OCI-LY7 (cell line): ENCODE results near the gene NDRG2. TPM values are rescaled to one million over a fixed set of nuclear protein-coding genes. Genes with fewer than 3 reads are reported as not detected.

Experiments
- BruUV-seq: library from RNA; stranded (reverse); fragments of 400-500 nt; replicated peaks from 2 replicates; lab custom pipeline; 2021; lab: Mats Ljungman, UMichigan
- CTCF ChIA-PET: fragments of 300-600 bp; sonication (Branson Sonifier 250); formaldehyde crosslinking; loops from one replicate; lab custom pipeline; 2022; ENCODE audit warnings: antibody characterized with exemption; ENCODE audit not compliant: unreplicated experiment; lab: Charles Lee
- POLR2A ChIA-PET: fragments of 300-600 bp; sonication (Branson Sonifier 250); formaldehyde crosslinking; loops from one replicate; lab custom pipeline; 2022; ENCODE audit warnings: antibody characterized with exemption; lab: Charles Lee
- DNase-seq: peaks from one replicate; pipeline ENCODE4 v3.0.0-alpha.2; 2015; ENCODE audit warnings: low spot score
- H2AFZ ChIP-seq: fragments of 200-600 bp; sonication (generic), shearing (Covaris generic); 2 replicates; pipeline ENCODE4 v1.6.1; 2014; ENCODE audit warnings: mild to moderate bottlenecking, antibody characterized with exemption, low read length, moderate library complexity
- H3K27ac ChIP-seq: fragments of 200-600 bp; sonication (generic); 2 replicates; pipeline ENCODE4 v1.5.1; 2014; ENCODE audit warnings: mixed run types, low read depth, mild to moderate bottlenecking, moderate library complexity, low read length, inconsistent platforms; ENCODE audit not compliant: poor library complexity, severe bottlenecking
- H3K36me3 ChIP-seq: fragments of 200-600 bp; sonication (generic); 2 replicates; pipeline ENCODE4 v1.6.1; 2014; ENCODE audit warnings: mild to moderate bottlenecking, antibody characterized with exemption, low read length, moderate library complexity, mixed read lengths; ENCODE audit not compliant: insufficient read depth
- H3K4me1 ChIP-seq: fragments of 200-600 bp; sonication (generic); 2 replicates; pipeline ENCODE4 v1.5.1; 2014; ENCODE audit warnings: mild to moderate bottlenecking, low read length; ENCODE audit not compliant: insufficient read depth, poor library complexity, severe bottlenecking
- H3K4me2 ChIP-seq: fragments of 200-600 bp; sonication (generic); 2 replicates; pipeline ENCODE4 v1.6.1; 2014; ENCODE audit warnings: mild to moderate bottlenecking, low read length
- H3K4me3 ChIP-seq: fragments of 200-600 bp; sonication (generic); 2 replicates; pipeline ENCODE4 v1.5.1; 2014; ENCODE audit warnings: mild to moderate bottlenecking, low read depth, low read length; ENCODE audit not compliant: poor library complexity, severe bottlenecking
- H3K79me2 ChIP-seq: fragments of 200-600 bp; sonication (generic); 2 replicates; pipeline ENCODE4 v1.6.1; 2016; ENCODE audit warnings: low read depth, mild to moderate bottlenecking, low read length, moderate library complexity, mixed read lengths; ENCODE audit not compliant: insufficient read depth
- H3K9me2 ChIP-seq: fragments of 200-600 bp; sonication (generic); 2 replicates; pipeline ENCODE4 v1.6.1; 2016; ENCODE audit warnings: mild to moderate bottlenecking, low read length, mixed read lengths; ENCODE audit not compliant: insufficient read depth
- H3K9me3 ChIP-seq: fragments of 200-600 bp; sonication (generic); 2 replicates; pipeline ENCODE4 v1.6.1; 2014; ENCODE audit warnings: mild to moderate bottlenecking, mixed run types, low read length, mixed read lengths
- H4K20me1 ChIP-seq: fragments of 200-600 bp; sonication (generic); 2 replicates; pipeline ENCODE4 v1.6.1; 2014; ENCODE audit warnings: mild to moderate bottlenecking, antibody characterized with exemption, low read length, moderate library complexity, mixed read lengths; ENCODE audit not compliant: insufficient read depth
- EZH2phosphoT487 ChIP-seq: fragments of 200-600 bp; sonication (generic); IDR thresholded peaks from 2 replicates; pipeline ENCODE4 v1.6.1; 2018; ENCODE audit warnings: low read depth, borderline replicate concordance, mild to moderate bottlenecking, mixed run types, antibody characterized with exemption, low read length, moderate library complexity, mixed read lengths
- intact Hi-C: fragments of 100-400 bp; cut with micrococcal nuclease; formaldehyde crosslinking; loops from one replicate; pipeline ENCODE4 v1.10.0; 2022; ENCODE audit not compliant: unreplicated experiment
- total RNA-seq, 2 experiments: library from RNA; depleted of rRNA in 1 of 2; stranded (reverse); fragments of >200 nt in 1 of 2; shearing (Covaris generic) in 1 of 2; gene quantifications; 2 replicates each; pipeline ENCODE4 v1.2.3, GENCODE V29; 2014 to 2022
- TF ChIP-seq, protein P1 (sequence below): fragments of 200-600 bp; sonication (generic); conservative IDR thresholded peaks from 2 replicates; pipeline ENCODE4 v1.5.1; 2014; ENCODE audit warnings: mild to moderate bottlenecking, antibody characterized with exemption, low read length, moderate library complexity, mixed read lengths

The NDRG2 gene
- total RNA-seq, 2 experiments from 2014 or later, result not detected

DNA sequence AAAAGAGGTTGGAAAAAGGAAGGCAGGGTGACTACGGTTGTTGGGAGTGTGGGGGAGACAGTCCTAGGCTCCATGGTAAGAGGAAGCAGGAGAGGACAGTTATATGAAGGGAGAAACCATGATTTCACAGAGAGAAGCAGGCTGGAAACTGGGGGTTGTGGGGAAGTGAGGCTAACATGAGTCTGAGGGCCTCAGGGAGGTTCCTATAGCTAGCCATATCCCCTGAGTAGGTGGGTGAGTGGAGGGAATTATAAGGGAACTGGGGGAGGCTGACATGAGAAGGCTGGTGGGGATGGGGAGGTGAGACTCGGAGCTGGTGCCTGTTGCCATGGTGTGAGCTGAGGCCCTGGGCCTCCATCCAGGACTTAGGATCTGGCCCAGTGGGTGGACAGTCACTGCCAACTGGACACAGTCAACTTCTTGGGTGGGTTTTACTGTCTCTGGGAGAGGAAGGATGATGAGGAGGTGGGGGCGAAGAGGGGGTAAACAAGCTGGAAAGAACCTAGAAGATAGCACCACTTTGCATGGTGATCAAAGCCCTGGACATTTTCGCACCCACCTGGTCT, 8.4 kb upstream of the NDRG2 start:
- Histone ChIP-seq H3K4me1 (no peaks in the 10 kb centered on the region), H4K20me1 (no peaks in the 10 kb centered on the region), H2AFZ (no peak overlapping the region), H3K27ac (no peak overlapping the region), H3K79me2 (no peaks in the 10 kb centered on the region), H3K9me2 (no peaks in the 10 kb centered on the region), H3K4me2 (no peak overlapping the region), H3K4me3 (no peak overlapping the region), H3K9me3 (no peaks in the 10 kb centered on the region), H3K36me3 (no peaks in the 10 kb centered on the region)
- BruUV-seq, result no TSS peak
- POLR2A ChIA-PET, result interaction anchor here (0.6 kb wide), 1 partner anchor 38 kb away, joined by 3 read pairs; no protein-coding TSS in a partner anchor
- no peak for TF ChIP-seq EZH2phosphoT487
- TF ChIP-seq, protein P1, sequence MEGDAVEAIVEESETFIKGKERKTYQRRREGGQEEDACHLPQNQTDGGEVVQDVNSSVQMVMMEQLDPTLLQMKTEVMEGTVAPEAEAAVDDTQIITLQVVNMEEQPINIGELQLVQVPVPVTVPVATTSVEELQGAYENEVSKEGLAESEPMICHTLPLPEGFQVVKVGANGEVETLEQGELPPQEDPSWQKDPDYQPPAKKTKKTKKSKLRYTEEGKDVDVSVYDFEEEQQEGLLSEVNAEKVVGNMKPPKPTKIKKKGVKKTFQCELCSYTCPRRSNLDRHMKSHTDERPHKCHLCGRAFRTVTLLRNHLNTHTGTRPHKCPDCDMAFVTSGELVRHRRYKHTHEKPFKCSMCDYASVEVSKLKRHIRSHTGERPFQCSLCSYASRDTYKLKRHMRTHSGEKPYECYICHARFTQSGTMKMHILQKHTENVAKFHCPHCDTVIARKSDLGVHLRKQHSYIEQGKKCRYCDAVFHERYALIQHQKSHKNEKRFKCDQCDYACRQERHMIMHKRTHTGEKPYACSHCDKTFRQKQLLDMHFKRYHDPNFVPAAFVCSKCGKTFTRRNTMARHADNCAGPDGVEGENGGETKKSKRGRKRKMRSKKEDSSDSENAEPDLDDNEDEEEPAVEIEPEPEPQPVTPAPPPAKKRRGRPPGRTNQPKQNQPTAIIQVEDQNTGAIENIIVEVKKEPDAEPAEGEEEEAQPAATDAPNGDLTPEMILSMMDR, result no peak
- CTCF ChIA-PET, result interaction anchor here (2.2 kb wide), 1 partner anchor 18 kb away, joined by 10 read pairs; no protein-coding TSS in a partner anchor
- intact Hi-C loops, result no loop called here
- DNase-seq, result no peak

DNA sequence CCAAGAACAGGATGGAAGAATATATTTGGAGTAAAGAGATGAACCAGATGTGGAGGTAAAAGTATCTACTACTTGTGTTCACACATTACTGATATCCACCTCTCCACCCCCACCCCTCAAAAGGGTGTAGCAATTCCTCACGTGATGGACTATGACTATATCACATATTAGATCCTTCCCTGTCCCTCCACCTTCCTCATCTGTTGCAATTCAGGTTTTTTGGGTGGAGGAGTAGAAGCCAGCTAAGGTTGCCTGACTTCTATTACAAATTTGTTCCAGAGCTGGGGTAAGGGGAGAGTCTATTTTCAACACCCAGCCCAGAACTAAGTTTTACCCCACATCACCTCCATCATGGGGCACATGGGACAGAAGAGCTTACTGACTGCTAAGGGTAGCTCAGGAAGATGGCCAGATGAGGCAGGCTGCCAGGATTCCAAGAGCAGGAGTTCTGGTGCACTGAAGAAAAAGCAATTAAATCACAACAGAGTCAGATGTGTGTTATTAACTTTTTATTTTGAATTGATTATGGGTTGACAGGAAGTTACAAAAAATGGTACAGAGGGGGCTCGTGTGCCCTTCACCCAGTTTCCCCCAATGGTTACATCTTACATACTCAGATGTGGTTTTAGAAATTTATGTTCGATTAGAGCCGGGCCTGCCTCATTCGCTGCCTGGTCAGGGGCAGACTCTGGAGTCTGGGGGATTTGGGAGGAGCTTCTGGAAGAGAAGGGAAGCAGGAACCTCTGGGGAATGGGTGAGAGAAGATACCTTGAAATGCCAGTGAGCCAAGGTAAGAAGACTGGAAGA, 7.7 kb upstream of the NDRG2 start:
- CTCF ChIA-PET, result interaction anchor here (2.2 kb wide), 1 partner anchor 17 kb away, joined by 10 read pairs; no protein-coding TSS in a partner anchor
- Histone ChIP-seq H3K9me2 (no peaks in the 10 kb centered on the region), H2AFZ (no peak overlapping the region), H3K9me3 (no peaks in the 10 kb centered on the region), H3K79me2 (no peaks in the 10 kb centered on the region), H3K4me2 (no peak overlapping the region), H3K27ac (no peak overlapping the region), H4K20me1 (no peaks in the 10 kb centered on the region), H3K4me3 (no peak overlapping the region), H3K36me3 (no peaks in the 10 kb centered on the region), H3K4me1 (no peaks in the 10 kb centered on the region)
- no peak for DNase-seq
- POLR2A ChIA-PET, result interaction anchor here (1.0 kb wide), 1 partner anchor 11 kb away, joined by 4 read pairs; no protein-coding TSS in a partner anchor
- intact Hi-C loops, result no loop called here
- BruUV-seq, result no TSS peak
- TF ChIP-seq, protein P1, result no peak
- no peak for TF ChIP-seq EZH2phosphoT487
